HG03565 (cell line): ENCODE measurements around the gene ISM2.
"Not testable (repeated sequence)": the region's sequence is repeated elsewhere in the genome, so short reads cannot be mapped to it uniquely, and the experiment has no call there.

Experiments used
- ATAC-seq: cut with Tn5 transposase; IDR thresholded peaks from one replicate; pipeline ENCODE4 v1.9.1; 2021; ENCODE audit warnings: mild to moderate bottlenecking, moderate library complexity; ENCODE audit not compliant: unreplicated experiment

Gene ISM2

GRCh38 chr14:77498120-77498979 lies at the start of gene ISM2:
TSS of gene ISM2 (minus strand) at chr14:77498816. CDS start at chr14:77498793, 23 bp downstream.
- peak; percentile 56 for ATAC-seq

- ATAC-seq: no peak
These were observed 49.0 kb upstream of the ISM2 start for GRCh38 chr14:77547512-77548180.

GRCh38 chr14:77545171-77545570 lies 46.6 kb upstream of the ISM2 start:
- not testable (repeated sequence) for ATAC-seq

- no peak for ATAC-seq
These were observed 46.0 kb upstream of the ISM2 start for GRCh38 chr14:77544571-77544970.

- no peak for ATAC-seq
These were observed 45.2 kb upstream of the ISM2 start for GRCh38 chr14:77543637-77544334.

GRCh38 chr14:77543240-77543551 lies 44.6 kb upstream of the ISM2 start:
- no peak for ATAC-seq

- ATAC-seq: no peak
These were observed 44.0 kb upstream of the ISM2 start for GRCh38 chr14:77542421-77543239.

GRCh38 chr14:77541905-77542304 lies 43.3 kb upstream of the ISM2 start:
- ATAC-seq: no peak

GRCh38 chr14:77536951-77537350 lies 38.3 kb upstream of the ISM2 start:
- ATAC-seq: not testable (repeated sequence)

GRCh38 chr14:77531071-77531470 lies 32.5 kb upstream of the ISM2 start:
- ATAC-seq: no peak

- ATAC-seq: no peak
These were observed 31.3 kb upstream of the ISM2 start for GRCh38 chr14:77529963-77530362.

GRCh38 chr14:77529213-77529612 lies 30.6 kb upstream of the ISM2 start:
- no peak for ATAC-seq

- not testable (repeated sequence) for ATAC-seq
These were observed 30.1 kb upstream of the ISM2 start for GRCh38 chr14:77528701-77529100.

- ATAC-seq: no peak
These were observed 27.6 kb upstream of the ISM2 start for GRCh38 chr14:77526266-77526665.

GRCh38 chr14:77524536-77524935 lies 25.9 kb upstream of the ISM2 start:
- no peak for ATAC-seq

GRCh38 chr14:77523109-77523508 lies 24.5 kb upstream of the ISM2 start:
- no peak for ATAC-seq

GRCh38 chr14:77520555-77520954 lies 21.9 kb upstream of the ISM2 start:
- ATAC-seq: no peak

- ATAC-seq: no peak
These were observed 17.5 kb upstream of the ISM2 start for GRCh38 chr14:77516126-77516525.

- no peak for ATAC-seq
These were observed 13.0 kb upstream of the ISM2 start for GRCh38 chr14:77511486-77512162.

GRCh38 chr14:77509366-77509765 lies 10.8 kb upstream of the ISM2 start:
- no peak for ATAC-seq
